HG03571 (cell line): ENCODE measurements around the gene CAPN2.

Source experiments
- ATAC-seq: cut with Tn5 transposase; IDR thresholded peaks from one replicate; pipeline ENCODE4 v1.9.1; 2021; ENCODE audit not compliant: unreplicated experiment

Gene CAPN2

GRCh38 chr1:223758734-223759133 lies 46.4 kb downstream of the CAPN2 start:
- no peak for ATAC-seq

- ATAC-seq, result no peak
Observed at GRCh38 chr1:223759273-223759672, 46.9 kb downstream of the CAPN2 start.

GRCh38 chr1:223760833-223761232 lies 48.5 kb downstream of the CAPN2 start:
- no peak for ATAC-seq

- no peak for ATAC-seq
Observed at GRCh38 chr1:223761411-223761810, 49.1 kb downstream of the CAPN2 start.

- ATAC-seq, result no peak
Observed at GRCh38 chr1:223763251-223763650, 50.9 kb downstream of the CAPN2 start.

GRCh38 chr1:223763881-223764280 lies 51.5 kb downstream of the CAPN2 start:
- no peak for ATAC-seq

- no peak for ATAC-seq
Observed at GRCh38 chr1:223765036-223765718, 52.8 kb downstream of the CAPN2 start.

GRCh38 chr1:223765719-223766340 lies 53.5 kb downstream of the CAPN2 start:
- ATAC-seq, result no peak

GRCh38 chr1:223770621-223771315 lies 58.4 kb downstream of the CAPN2 start:
- no peak for ATAC-seq

GRCh38 chr1:223771469-223771813 lies 59.1 kb downstream of the CAPN2 start:
- no peak for ATAC-seq

- ATAC-seq, result no peak
Observed at GRCh38 chr1:223771814-223772770, 59.8 kb downstream of the CAPN2 start.

GRCh38 chr1:223772771-223773160 lies 60.4 kb downstream of the CAPN2 start:
- no peak for ATAC-seq

- no peak for ATAC-seq
Observed at GRCh38 chr1:223774134-223774814, 61.9 kb downstream of the CAPN2 start.

GRCh38 chr1:223775054-223775453 lies 62.7 kb downstream of the CAPN2 start:
- no peak for ATAC-seq

GRCh38 chr1:223775711-223776074 lies 63.4 kb downstream of the CAPN2 start:
- no peak for ATAC-seq

GRCh38 chr1:223776075-223776814 lies 63.9 kb downstream of the CAPN2 start:
- ATAC-seq, result no peak

GRCh38 chr1:223776826-223777454 lies 64.6 kb downstream of the CAPN2 start:
- no peak for ATAC-seq

- ATAC-seq, result no peak
Observed at GRCh38 chr1:223780318-223780717, 68.0 kb downstream of the CAPN2 start.

GRCh38 chr1:223780949-223781348 lies 68.6 kb downstream of the CAPN2 start:
- ATAC-seq, result no peak

- no peak for ATAC-seq
Observed at GRCh38 chr1:223783676-223784075, 71.3 kb downstream of the CAPN2 start.
